ENCODE results near the gene VENTX. TPM values are rescaled to one million over a fixed set of nuclear protein-coding genes. Genes with fewer than 3 reads are reported as not detected.

The VENTX gene
- total RNA-seq, 3 donors from 2014 or later, result 0.09 to 1.2 (median 0.36) TPM

GRCh38 chr10:133248334-133248715 is 10.7 kb downstream of the VENTX start:
- H3K4me1 ChIP-seq (ENCODE audit: low read depth), result no peaks in the 10 kb centered on the region
- H3K4me3 ChIP-seq, result no peak overlapping the region
- TF ChIP-seq CTCF (IDR thresholded peaks at IDR 0.05), result no peak
- intact Hi-C loops (cut with DNase I, micrococcal nuclease), result no loop called here
- H3K9me3 ChIP-seq, result no peaks in the 10 kb centered on the region
- H3K36me3 ChIP-seq (ENCODE audit: low read depth), result no peaks in the 10 kb centered on the region
- DNase-seq, result no peak
- no peak for ATAC-seq

GRCh38 chr10:133249094-133249780 is 11.6 kb downstream of the VENTX start:
- no peaks in the 10 kb centered on the region for H3K4me1 ChIP-seq (ENCODE audit: low read depth)
- no peaks in the 10 kb centered on the region for H3K9me3 ChIP-seq
- intact Hi-C loops (cut with DNase I, micrococcal nuclease), result no loop called here
- H3K4me3 ChIP-seq, result no peak overlapping the region
- no peak for TF ChIP-seq CTCF (IDR thresholded peaks at IDR 0.05)
- ATAC-seq (no peak), DNase-seq (no peak)
- H3K36me3 ChIP-seq (ENCODE audit: low read depth), result no peaks in the 10 kb centered on the region

- TF ChIP-seq CTCF (IDR thresholded peaks at IDR 0.05), result no peak
- no peaks in the 10 kb centered on the region for H3K36me3 ChIP-seq (ENCODE audit: low read depth)
- no peak overlapping the region for H3K4me3 ChIP-seq
- intact Hi-C loops (cut with DNase I, micrococcal nuclease), result no loop called here
- ATAC-seq (no peak), DNase-seq (no peak)
- H3K4me1 ChIP-seq (ENCODE audit: low read depth), result no peaks in the 10 kb centered on the region
- H3K9me3 ChIP-seq, result no peaks in the 10 kb centered on the region
These were observed 12.5 kb downstream of the VENTX start for GRCh38 chr10:133249975-133250754.

GRCh38 chr10:133251388-133252222 is 13.9 kb downstream of the VENTX start:
- no peak for ATAC-seq

More at GRCh38 chr10:133251388-133252222, 13.9 kb downstream of the VENTX start:
- intact Hi-C loops (cut with DNase I, micrococcal nuclease), result no loop called here
- Histone ChIP-seq H3K4me1 (ENCODE audit: low read depth) (no peaks in the 10 kb centered on the region), H3K4me3 (no peak overlapping the region), H3K36me3 (ENCODE audit: low read depth) (no peaks in the 10 kb centered on the region), H3K9me3 (no peaks in the 10 kb centered on the region)
- no peak for TF ChIP-seq CTCF (IDR thresholded peaks at IDR 0.05)
- DNase-seq, result no peak

Measured in mucosa of descending colon (tissue), 3 donors.